ENCODE data around the gene NIPAL4.

DNA sequence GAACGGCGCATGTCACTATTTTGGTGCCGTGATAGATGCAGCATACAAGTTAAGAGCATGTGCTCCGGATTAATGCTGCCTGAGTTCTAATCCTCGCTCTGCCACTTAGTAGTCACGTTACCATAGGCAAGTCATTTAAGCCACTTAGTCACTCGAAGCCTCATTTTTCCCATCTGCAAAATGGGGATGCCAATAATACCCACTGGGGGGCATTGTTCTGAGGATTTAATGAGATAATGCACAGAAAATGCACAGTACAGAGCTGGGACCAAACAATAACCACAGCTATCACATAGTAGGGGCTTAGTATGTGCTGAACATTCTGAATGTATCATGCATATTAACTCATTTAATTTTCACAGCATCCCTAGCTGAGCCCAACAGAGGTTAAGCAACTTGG lies 9.1 kb downstream of the NIPAL4 start:
- TF ChIP-seq, protein P1, sequence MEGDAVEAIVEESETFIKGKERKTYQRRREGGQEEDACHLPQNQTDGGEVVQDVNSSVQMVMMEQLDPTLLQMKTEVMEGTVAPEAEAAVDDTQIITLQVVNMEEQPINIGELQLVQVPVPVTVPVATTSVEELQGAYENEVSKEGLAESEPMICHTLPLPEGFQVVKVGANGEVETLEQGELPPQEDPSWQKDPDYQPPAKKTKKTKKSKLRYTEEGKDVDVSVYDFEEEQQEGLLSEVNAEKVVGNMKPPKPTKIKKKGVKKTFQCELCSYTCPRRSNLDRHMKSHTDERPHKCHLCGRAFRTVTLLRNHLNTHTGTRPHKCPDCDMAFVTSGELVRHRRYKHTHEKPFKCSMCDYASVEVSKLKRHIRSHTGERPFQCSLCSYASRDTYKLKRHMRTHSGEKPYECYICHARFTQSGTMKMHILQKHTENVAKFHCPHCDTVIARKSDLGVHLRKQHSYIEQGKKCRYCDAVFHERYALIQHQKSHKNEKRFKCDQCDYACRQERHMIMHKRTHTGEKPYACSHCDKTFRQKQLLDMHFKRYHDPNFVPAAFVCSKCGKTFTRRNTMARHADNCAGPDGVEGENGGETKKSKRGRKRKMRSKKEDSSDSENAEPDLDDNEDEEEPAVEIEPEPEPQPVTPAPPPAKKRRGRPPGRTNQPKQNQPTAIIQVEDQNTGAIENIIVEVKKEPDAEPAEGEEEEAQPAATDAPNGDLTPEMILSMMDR (conservative IDR thresholded peaks at IDR 0.05; ENCODE audit: low read length): peak; percentile 68
- no peak for TF ChIP-seq EZH2phosphoT487 (IDR thresholded peaks at IDR 0.05; ENCODE audit: borderline replicate concordance, low read depth, low read length)

Measured in OCI-LY7 (cell line).